Hepatocyte (in vitro differentiated cells): ENCODE measurements around the gene USP50. TPM values are rescaled to one million over a fixed set of nuclear protein-coding genes. Genes with fewer than 3 reads are reported as not detected.

ENCODE experiments used
- DNase-seq: peaks from one replicate; pipeline ENCODE4 v3.0.0-alpha.2; 2016; ENCODE audit warnings: low spot score
- H2AFZ ChIP-seq: fragments of 200-600 bp; sonication (generic); 2 replicates; pipeline ENCODE4 v1.6.0; 2016; ENCODE audit warnings: antibody characterized with exemption, mild to moderate bottlenecking
- H3K27ac ChIP-seq: fragments of 200-600 bp; sonication (generic); 2 replicates; pipeline ENCODE4 v1.5.1; 2016; ENCODE audit warnings: mild to moderate bottlenecking
- H3K27me3 ChIP-seq: fragments of 200-600 bp; sonication (generic); 2 replicates; pipeline ENCODE4 v1.6.1; 2016
- H3K36me3 ChIP-seq: fragments of 200-600 bp; sonication (generic); replicated peaks from 2 replicates; pipeline ENCODE4 v1.5.1; 2016; ENCODE audit warnings: low read depth; ENCODE audit not compliant: insufficient read depth
- H3K4me1 ChIP-seq: fragments of 200-600 bp; sonication (generic); 2 replicates; pipeline ENCODE4 v1.5.1; 2016; ENCODE audit warnings: mild to moderate bottlenecking, moderate library complexity; ENCODE audit not compliant: insufficient read depth
- H3K4me2 ChIP-seq: fragments of 200-600 bp; sonication (generic); 2 replicates; pipeline ENCODE4 v1.6.0; 2016
- H3K4me3 ChIP-seq: fragments of 200-600 bp; sonication (generic); 2 replicates; pipeline ENCODE4 v1.5.1; 2016; ENCODE audit warnings: mild to moderate bottlenecking
- H3K79me2 ChIP-seq: fragments of 200-600 bp; sonication (generic); 2 replicates; pipeline ENCODE4 v1.6.0; 2017; ENCODE audit warnings: mild to moderate bottlenecking
- H3K9me2 ChIP-seq: fragments of 200-600 bp; sonication (generic); replicated peaks from 2 replicates; pipeline ENCODE4 v1.6.0; 2017; ENCODE audit warnings: mild to moderate bottlenecking; ENCODE audit not compliant: insufficient read depth
- H3K9me3 ChIP-seq: fragments of 200-600 bp; sonication (generic); 2 replicates; pipeline ENCODE4 v1.5.1; 2016; ENCODE audit warnings: low read depth, mild to moderate bottlenecking
- H4K20me1 ChIP-seq: fragments of 200-600 bp; sonication (generic); 2 replicates; pipeline ENCODE4 v1.6.0; 2016; ENCODE audit warnings: mild to moderate bottlenecking; ENCODE audit not compliant: insufficient read depth, poor library complexity, severe bottlenecking
- EZH2 ChIP-seq: fragments of 200-600 bp; sonication (generic); IDR thresholded peaks from 2 replicates; pipeline ENCODE4 v1.6.1; 2016; ENCODE audit warnings: antibody characterized with exemption, mild to moderate bottlenecking, borderline replicate concordance
- EZH2phosphoT487 ChIP-seq: fragments of 200-600 bp; sonication (generic); IDR thresholded peaks from one replicate; pipeline ENCODE4 v1.6.1; 2018; ENCODE audit warnings: antibody characterized with exemption, mild to moderate bottlenecking, low read depth, moderate library complexity; ENCODE audit not compliant: unreplicated experiment, severe bottlenecking
- WGBS: methylation state at CpG from one replicate; pipeline ENCODE4 v1.1.6; 2016; ENCODE audit warnings: low lambda C conversion rate; ENCODE audit errors: missing lambda C conversion rate; 5-methylcytosine and 5-hydroxymethylcytosine counted together
- polyA plus RNA-seq: library from polyadenylated mRNA; unstranded; fragments of >200 nt; fragmentation: Nextera tagmentation; extraction: Ambion mirVana; gene quantifications from 2 replicates; pipeline ENCODE4 v1.2.1, GENCODE V29; 2016
- total RNA-seq: library from RNA; depleted of rRNA; stranded (reverse); fragments of >200 nt; gene quantifications from 2 replicates; pipeline ENCODE4 v1.2.3, GENCODE V29; 2014
- TF ChIP-seq, protein P1 (sequence below): fragments of 200-600 bp; sonication (generic); IDR thresholded peaks from 2 replicates; pipeline ENCODE4 v1.5.1; 2016; ENCODE audit warnings: antibody characterized with exemption, mild to moderate bottlenecking; ENCODE audit not compliant: poor library complexity

USP50 gene
- total and polyA plus RNA-seq, 2 experiments from 2014 or later, result 0.74 TPM; not detected in 1

DNA sequence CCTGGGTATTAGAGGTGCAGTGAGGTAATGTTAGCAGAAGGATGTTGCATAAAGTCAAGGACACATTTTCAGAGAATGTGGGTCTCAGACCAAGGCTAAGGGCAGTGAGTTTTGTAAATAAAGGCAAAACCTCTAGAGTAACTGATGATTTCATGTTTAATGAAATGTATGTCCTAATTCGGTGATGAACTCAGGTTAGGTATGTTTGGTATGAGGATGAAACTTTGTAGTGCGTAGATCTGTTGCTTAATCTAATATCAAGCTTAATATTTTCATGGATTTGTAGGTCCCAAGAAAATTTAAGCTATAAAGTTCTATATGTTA lies 3.6 kb downstream of the USP50 start:
- H3K9me3 ChIP-seq, result no peaks in the 10 kb centered on the region
- no peak overlapping the region for H3K4me2 ChIP-seq
- no peak for DNase-seq
- H3K36me3 ChIP-seq, result no peaks in the 10 kb centered on the region
- no peaks in the 10 kb centered on the region for H4K20me1 ChIP-seq
- no peak overlapping the region for H3K4me3 ChIP-seq
- no peaks in the 10 kb centered on the region for H3K27me3 ChIP-seq
- no peak overlapping the region for H2AFZ ChIP-seq
- TF ChIP-seq EZH2 (no peak), EZH2phosphoT487 (no peak)
- TF ChIP-seq, protein P1, sequence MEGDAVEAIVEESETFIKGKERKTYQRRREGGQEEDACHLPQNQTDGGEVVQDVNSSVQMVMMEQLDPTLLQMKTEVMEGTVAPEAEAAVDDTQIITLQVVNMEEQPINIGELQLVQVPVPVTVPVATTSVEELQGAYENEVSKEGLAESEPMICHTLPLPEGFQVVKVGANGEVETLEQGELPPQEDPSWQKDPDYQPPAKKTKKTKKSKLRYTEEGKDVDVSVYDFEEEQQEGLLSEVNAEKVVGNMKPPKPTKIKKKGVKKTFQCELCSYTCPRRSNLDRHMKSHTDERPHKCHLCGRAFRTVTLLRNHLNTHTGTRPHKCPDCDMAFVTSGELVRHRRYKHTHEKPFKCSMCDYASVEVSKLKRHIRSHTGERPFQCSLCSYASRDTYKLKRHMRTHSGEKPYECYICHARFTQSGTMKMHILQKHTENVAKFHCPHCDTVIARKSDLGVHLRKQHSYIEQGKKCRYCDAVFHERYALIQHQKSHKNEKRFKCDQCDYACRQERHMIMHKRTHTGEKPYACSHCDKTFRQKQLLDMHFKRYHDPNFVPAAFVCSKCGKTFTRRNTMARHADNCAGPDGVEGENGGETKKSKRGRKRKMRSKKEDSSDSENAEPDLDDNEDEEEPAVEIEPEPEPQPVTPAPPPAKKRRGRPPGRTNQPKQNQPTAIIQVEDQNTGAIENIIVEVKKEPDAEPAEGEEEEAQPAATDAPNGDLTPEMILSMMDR, result no peak
- H3K4me1 ChIP-seq, result peaks cover 3% of the 10 kb centered on the region
- 91% methylated on average over 2 of the region's 2 CpGs for WGBS
- H3K27ac ChIP-seq, result no peak overlapping the region
- H3K79me2 ChIP-seq, result no peaks in the 10 kb centered on the region
- no peaks in the 10 kb centered on the region for H3K9me2 ChIP-seq

- Histone ChIP-seq H4K20me1 (no peaks in the 10 kb centered on the region), H3K79me2 (no peaks in the 10 kb centered on the region), H3K4me1 (no peaks in the 10 kb centered on the region), H3K9me2 (no peaks in the 10 kb centered on the region), H2AFZ (no peak overlapping the region), H3K27ac (no peak overlapping the region), H3K36me3 (no peaks in the 10 kb centered on the region), H3K27me3 (no peaks in the 10 kb centered on the region), H3K4me3 (no peak overlapping the region), H3K4me2 (peak overlapping the region; percentile 48), H3K9me3 (no peaks in the 10 kb centered on the region)
- TF ChIP-seq EZH2 (no peak), EZH2phosphoT487 (no peak)
- TF ChIP-seq, protein P1, result no peak
- WGBS, result 58% methylated on average over 4 of the region's 4 CpGs
- DNase-seq, result no peak
These were observed 14.7 kb downstream of the USP50 start for GRCh38 chr15:50531766-50532165.

DNA sequence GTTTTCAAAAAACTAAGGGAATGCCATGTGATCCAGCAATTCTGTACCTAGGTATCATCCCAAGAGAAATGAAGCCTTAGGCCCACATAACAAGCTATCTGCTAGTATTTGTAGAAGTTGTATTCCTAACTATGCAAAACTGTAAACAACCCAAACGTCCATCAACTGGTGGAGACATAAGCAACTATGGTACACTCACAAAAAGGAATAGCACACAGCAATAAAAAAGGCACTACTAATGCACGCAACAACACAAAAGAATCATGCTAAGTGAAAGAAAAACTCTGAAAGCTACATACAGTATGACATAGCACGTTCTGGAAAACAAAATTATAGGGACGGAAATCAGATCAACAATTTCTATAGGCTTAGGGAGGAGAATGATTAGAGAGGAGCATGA lies 15.3 kb downstream of the USP50 start:
- Histone ChIP-seq H3K79me2 (no peaks in the 10 kb centered on the region), H3K27me3 (no peaks in the 10 kb centered on the region), H3K27ac (no peak overlapping the region), H3K9me2 (no peaks in the 10 kb centered on the region), H3K4me1 (no peaks in the 10 kb centered on the region), H3K9me3 (no peaks in the 10 kb centered on the region), H3K36me3 (no peaks in the 10 kb centered on the region), H2AFZ (no peak overlapping the region), H3K4me3 (no peak overlapping the region), H3K4me2 (no peak overlapping the region), H4K20me1 (no peaks in the 10 kb centered on the region)
- DNase-seq, result no peak
- 95% methylated on average over 4 of the region's 4 CpGs for WGBS
- TF ChIP-seq EZH2phosphoT487, result no peak
- TF ChIP-seq, protein P1, result no peak
- TF ChIP-seq EZH2, result no peak

GRCh38 chr15:50523851-50524251 lies 22.6 kb downstream of the USP50 start:
- Histone ChIP-seq H3K4me1 (no peaks in the 10 kb centered on the region), H2AFZ (no peak overlapping the region), H3K27me3 (no peaks in the 10 kb centered on the region), H4K20me1 (no peaks in the 10 kb centered on the region), H3K4me2 (no peak overlapping the region), H3K4me3 (no peak overlapping the region), H3K9me3 (no peaks in the 10 kb centered on the region), H3K27ac (no peak overlapping the region), H3K79me2 (no peaks in the 10 kb centered on the region), H3K9me2 (no peaks in the 10 kb centered on the region), H3K36me3 (no peaks in the 10 kb centered on the region)
- DNase-seq, result no peak
- WGBS, result 51% methylated on average over 5 of the region's 5 CpGs
- no peak for TF ChIP-seq EZH2
- TF ChIP-seq, protein P1, result no peak
- no peak for TF ChIP-seq EZH2phosphoT487
